IMR-90 (cell line): Measurements from ENCODE around the gene PHLDB1. TPM values are rescaled to one million over a fixed set of nuclear protein-coding genes. Genes with fewer than 3 reads are reported as not detected.

Experiments used
- ATAC-seq: fragments of 200-7000 bp; cut with Tn5 transposase; 2 replicates; pipeline ENCODE4 v1.9.1; 2020; ENCODE audit warnings: low read depth, mild to moderate bottlenecking, moderate library complexity
- BruUV-seq: library from RNA; stranded (reverse); fragments of 400-500 nt; replicated peaks from 2 replicates; lab custom pipeline; 2021; lab: Mats Ljungman, UMichigan
- CTCF ChIA-PET: fragments of 300-600 bp; formaldehyde crosslinking; extraction: SDS; loops from one replicate; lab custom pipeline; 2021; ENCODE audit warnings: antibody characterized with exemption; lab: Yijun Ruan, JAX
- POLR2A ChIA-PET: fragments of 300-600 bp; sonication (Branson Sonifier 250); formaldehyde crosslinking; loops from one replicate; lab custom pipeline; 2022; ENCODE audit warnings: antibody characterized with exemption; ENCODE audit not compliant: unreplicated experiment; lab: Charles Lee
- DNase-seq: peaks from one replicate; pipeline ENCODE4 v3.0.0; 2013
- H2AFZ ChIP-seq: replicated peaks from 2 replicates; pipeline ENCODE3; 2013; ENCODE audit warnings: low read length, mild to moderate bottlenecking; ENCODE audit not compliant: poor library complexity
- H2AK5ac ChIP-seq: 2 replicates; pipeline ENCODE4 v1.6.1; 2013; ENCODE audit warnings: low read depth, low read length, inconsistent platforms
- H2AK9ac ChIP-seq: replicated peaks from 2 replicates; pipeline ENCODE3; 2013; ENCODE audit warnings: mild to moderate bottlenecking, low read depth, low read length, moderate library complexity; ENCODE audit not compliant: poor library complexity
- H2BK120ac ChIP-seq: 2 replicates; pipeline ENCODE4 v1.6.1; 2013; ENCODE audit warnings: low read depth, low read length, inconsistent platforms
- H2BK15ac ChIP-seq: 3 replicates; pipeline ENCODE4 v1.6.1; 2013; ENCODE audit warnings: low read depth, low read length, inconsistent platforms
- H2BK20ac ChIP-seq: 2 replicates; pipeline ENCODE4 v1.6.1; 2013; ENCODE audit warnings: low read depth, mild to moderate bottlenecking, inconsistent platforms, low read length, moderate library complexity
- H2BK5ac ChIP-seq: 2 replicates; pipeline ENCODE4 v1.6.1; 2013; ENCODE audit warnings: mild to moderate bottlenecking, low read depth, low read length, inconsistent platforms; ENCODE audit not compliant: poor library complexity, severe bottlenecking
- H3K14ac ChIP-seq: replicated peaks from 2 replicates; pipeline ENCODE4 v1.6.1; 2013; ENCODE audit warnings: low read depth, low read length, inconsistent platforms
- H3K18ac ChIP-seq: 2 replicates; pipeline ENCODE4 v1.6.1; 2013; ENCODE audit warnings: low read depth, low read length, control low read depth
- H3K23ac ChIP-seq: 2 replicates; pipeline ENCODE4 v1.6.1; 2013; ENCODE audit warnings: low read depth, low read length, inconsistent platforms
- H3K27ac ChIP-seq: 2 replicates; pipeline ENCODE4 v1.5.1; 2013; ENCODE audit warnings: mild to moderate bottlenecking, control low read depth, low read length; ENCODE audit not compliant: insufficient read depth
- H3K27me3 ChIP-seq: 2 replicates; pipeline ENCODE4 v1.6.1; 2013; ENCODE audit warnings: low read length; ENCODE audit not compliant: control insufficient read depth, insufficient read depth
- H3K36me3 ChIP-seq: 2 replicates; pipeline ENCODE4 v1.6.1; 2013; ENCODE audit warnings: low read length, mixed read lengths; ENCODE audit not compliant: control insufficient read depth, insufficient read depth
- H3K4ac ChIP-seq: 2 replicates; pipeline ENCODE4 v1.6.1; 2013; ENCODE audit warnings: low read depth, low read length, inconsistent platforms
- H3K4me1 ChIP-seq: 2 replicates; pipeline ENCODE4 v1.6.1; 2013; ENCODE audit warnings: low read length, mixed read lengths; ENCODE audit not compliant: control insufficient read depth, insufficient read depth
- H3K4me2 ChIP-seq: 2 replicates; pipeline ENCODE4 v1.6.1; 2013; ENCODE audit warnings: low read depth, mild to moderate bottlenecking, control low read depth, low read length, moderate library complexity
- H3K4me3 ChIP-seq: 2 replicates; pipeline ENCODE4 v1.5.1; 2013; ENCODE audit warnings: low read depth, mild to moderate bottlenecking, control low read depth, low read length, moderate library complexity; ENCODE audit not compliant: insufficient read depth
- H3K56ac ChIP-seq: 2 replicates; pipeline ENCODE4 v1.6.1; 2013; ENCODE audit warnings: low read length, inconsistent platforms; ENCODE audit not compliant: insufficient read depth; ENCODE audit errors: extremely low read depth
- H3K79me1 ChIP-seq, 2 experiments: 2 replicates each; pipeline ENCODE4 v1.6.1; 2013; ENCODE audit warnings: low read length in 2 of 2, inconsistent platforms in 1 of 2, low read depth in 1 of 2
- H3K9ac ChIP-seq: 2 replicates; pipeline ENCODE4 v1.6.1; 2013; ENCODE audit warnings: low read depth, low read length, control low read depth
- H3K9me1 ChIP-seq: 2 replicates; pipeline ENCODE4 v1.6.1; 2013; ENCODE audit warnings: low read length, inconsistent platforms; ENCODE audit not compliant: insufficient read depth
- H3K9me3 ChIP-seq: 2 replicates; pipeline ENCODE4 v1.6.1; 2013; ENCODE audit warnings: low read length; ENCODE audit not compliant: control insufficient read depth, insufficient read depth
- H4K20me1 ChIP-seq: 2 replicates; pipeline ENCODE4 v1.6.1; 2013; ENCODE audit warnings: low read length, inconsistent platforms; ENCODE audit not compliant: insufficient read depth
- H4K5ac ChIP-seq: 2 replicates; pipeline ENCODE4 v1.6.1; 2013; ENCODE audit warnings: mild to moderate bottlenecking, low read depth, low read length, control low read depth
- H4K8ac ChIP-seq, 2 experiments: 2 replicates each; pipeline ENCODE4 v1.6.1; 2013; ENCODE audit warnings: low read depth in 2 of 2, low read length in 2 of 2, control low read depth in 1 of 2, inconsistent platforms in 1 of 2
- H4K91ac ChIP-seq: 2 replicates; pipeline ENCODE4 v1.6.1; 2013; ENCODE audit warnings: low read depth, low read length, inconsistent platforms; ENCODE audit not compliant: insufficient read depth
- CHD1 ChIP-seq: IDR thresholded peaks from 2 replicates; pipeline ENCODE4 v1.6.1; 2012; ENCODE audit warnings: low read depth, low read length, improper control_type of control experiment
- FOS ChIP-seq: fragments of 150-350 bp; IDR thresholded peaks from 2 replicates; pipeline ENCODE4 v1.6.1; 2016; ENCODE audit warnings: low read depth, low read length
- MXI1 ChIP-seq: IDR thresholded peaks from 2 replicates; pipeline ENCODE4 v1.6.1; 2012; ENCODE audit warnings: low read depth, mild to moderate bottlenecking, low read length, moderate library complexity, borderline replicate concordance
- NFE2L2 ChIP-seq: fragments of 150-350 bp; IDR thresholded peaks from 2 replicates; pipeline ENCODE4 v1.6.1; 2016; ENCODE audit warnings: low read depth, mild to moderate bottlenecking, low read length
- RCOR1 ChIP-seq: IDR thresholded peaks from 2 replicates; pipeline ENCODE4 v1.6.1; 2012; ENCODE audit warnings: mild to moderate bottlenecking, low read length, improper control_type of control experiment; ENCODE audit not compliant: insufficient replicate concordance
- RFX5 ChIP-seq: IDR thresholded peaks from 2 replicates; pipeline ENCODE4 v1.8.0; 2012; ENCODE audit warnings: low read depth, mild to moderate bottlenecking, low read length, moderate library complexity
- SMC3 ChIP-seq: fragments of 150-350 bp; IDR thresholded peaks from 2 replicates; pipeline ENCODE4 v1.6.1; 2016; ENCODE audit warnings: low read depth, mild to moderate bottlenecking, antibody characterized with exemption, low read length, moderate library complexity
- WGBS, 2 experiments: methylation state at CpG; one replicate each; pipeline versions ENCODE4 v1.1.5 to v1.1.7; 2013; ENCODE audit warnings: missing lambda C conversion rate in 2 of 2; ENCODE audit not compliant: insufficient read length in 1 of 2; ENCODE audit errors: extremely low coverage in 2 of 2; 5-methylcytosine and 5-hydroxymethylcytosine counted together
- dilution Hi-C: fragments of 300-500 bp; cut with HindIII; formaldehyde crosslinking; loops from one replicate; pipeline ENCODE4 v1.14.3; 2018; ENCODE audit warnings: low sequenced_read_pairs; ENCODE audit not compliant: unreplicated experiment
- in situ Hi-C: fragments of 300-500 bp; cut with MboI; formaldehyde crosslinking; loops from 3 replicates; pipeline ENCODE4 v1.14.3; 2019; ENCODE audit warnings: low sequenced_read_pairs, inconsistent platforms, mixed read lengths
- intact Hi-C: fragments of 100-400 bp; cut with micrococcal nuclease; formaldehyde crosslinking; loops from 2 replicates; pipeline ENCODE4 v1.10.0; 2022
- polyA plus RNA-seq, 3 experiments: library from polyadenylated mRNA; depleted of rRNA; stranded (reverse); fragments of >200 nt; gene quantifications; 2 replicates each; pipeline ENCODE4 v1.2.3, GENCODE V29; 2012; ENCODE audit warnings: low replicate concordance in 1 of 3
- total RNA-seq: library from RNA; depleted of rRNA; stranded (reverse); fragments of >200 nt; gene quantifications from 2 replicates; pipeline ENCODE4 v1.2.3, GENCODE V29; 2012
- TF ChIP-seq, protein P1 (sequence below): fragments of 150-350 bp; IDR thresholded peaks from 2 replicates; pipeline ENCODE4 v1.6.1; 2016; ENCODE audit warnings: low read depth, mild to moderate bottlenecking, low read length, moderate library complexity, borderline replicate concordance
- TF ChIP-seq, protein P2 (sequence below): fragments of 150-350 bp; IDR thresholded peaks from 2 replicates; pipeline ENCODE4 v1.6.1; 2017; ENCODE audit warnings: mild to moderate bottlenecking, antibody characterized with exemption, low read length, low read depth

The PHLDB1 gene
- total and polyA plus RNA-seq, 2 of the 4 experiments (the other 2 are of a cell fraction), result 40.0 to 90.4 TPM

DNA sequence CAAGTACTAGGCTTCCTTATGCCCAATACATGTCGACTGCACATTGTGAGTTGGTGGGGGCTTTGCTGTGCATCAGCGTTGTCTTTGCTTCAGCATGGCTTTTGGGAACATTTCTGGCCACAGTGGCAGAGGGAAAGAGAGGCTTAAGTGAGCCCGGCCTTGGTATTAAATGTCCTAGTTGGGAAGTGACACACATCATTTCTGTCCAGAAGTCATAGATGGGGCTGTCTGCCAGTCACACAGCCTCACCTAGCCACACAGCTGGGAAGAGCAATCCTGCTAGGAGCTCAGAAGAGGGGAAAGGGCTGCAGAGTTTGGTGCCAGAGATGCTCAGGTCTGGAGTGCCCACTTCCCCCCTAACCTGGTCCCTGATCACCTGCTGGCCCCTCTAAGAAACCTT, 44.4 kb downstream of the PHLDB1 start:
- H3K56ac ChIP-seq, result no peak overlapping the region
- H4K20me1 ChIP-seq, result peaks cover 19% of the 10 kb centered on the region
- no peak overlapping the region for H2BK120ac ChIP-seq
- ATAC-seq, result no peak
- no peak overlapping the region for H3K27ac ChIP-seq
- no peak overlapping the region for H4K5ac ChIP-seq
- no peaks in the 10 kb centered on the region for H3K4me1 ChIP-seq
- no peak overlapping the region for H2AK9ac ChIP-seq
- H3K79me1 ChIP-seq, result peaks cover 26 to 58% of the 10 kb centered on the region in 2 experiments
- no peak overlapping the region for H2BK20ac ChIP-seq
- H4K8ac ChIP-seq, result no peak overlapping the region
- H2AFZ ChIP-seq, result no peak overlapping the region
- intact Hi-C loops (no loop called here), in situ Hi-C loops (no loop called here), dilution Hi-C loops (no loop called here)
- ChIA-PET CTCF (no interaction called here), POLR2A (no interaction called here)
- no peak overlapping the region for H3K14ac ChIP-seq
- H3K9me3 ChIP-seq, result no peaks in the 10 kb centered on the region
- no peak overlapping the region for H4K91ac ChIP-seq
- H2BK15ac ChIP-seq, result no peak overlapping the region
- no peak overlapping the region for H3K4me2 ChIP-seq
- H3K23ac ChIP-seq, result no peak overlapping the region
- WGBS, 2 experiments, result no CpG with 5 or more reads among the region's 3 CpGs
- no TSS peak for BruUV-seq
- H3K9ac ChIP-seq, result no peak overlapping the region
- H3K4ac ChIP-seq, result no peak overlapping the region
- DNase-seq, result no peak
- no peaks in the 10 kb centered on the region for H3K27me3 ChIP-seq
- no peak overlapping the region for H2BK5ac ChIP-seq
- H2AK5ac ChIP-seq, result no peak overlapping the region
- H3K9me1 ChIP-seq, result no peaks in the 10 kb centered on the region
- H3K36me3 ChIP-seq, result peaks cover 76% of the 10 kb centered on the region
- H3K4me3 ChIP-seq, result no peak overlapping the region
- TF ChIP-seq, protein P1, sequence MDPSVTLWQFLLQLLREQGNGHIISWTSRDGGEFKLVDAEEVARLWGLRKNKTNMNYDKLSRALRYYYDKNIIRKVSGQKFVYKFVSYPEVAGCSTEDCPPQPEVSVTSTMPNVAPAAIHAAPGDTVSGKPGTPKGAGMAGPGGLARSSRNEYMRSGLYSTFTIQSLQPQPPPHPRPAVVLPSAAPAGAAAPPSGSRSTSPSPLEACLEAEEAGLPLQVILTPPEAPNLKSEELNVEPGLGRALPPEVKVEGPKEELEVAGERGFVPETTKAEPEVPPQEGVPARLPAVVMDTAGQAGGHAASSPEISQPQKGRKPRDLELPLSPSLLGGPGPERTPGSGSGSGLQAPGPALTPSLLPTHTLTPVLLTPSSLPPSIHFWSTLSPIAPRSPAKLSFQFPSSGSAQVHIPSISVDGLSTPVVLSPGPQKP, result no peak
- no peak for TF ChIP-seq RFX5
- no peak for TF ChIP-seq FOS
- TF ChIP-seq RCOR1, result no peak
- TF ChIP-seq, protein P2, sequence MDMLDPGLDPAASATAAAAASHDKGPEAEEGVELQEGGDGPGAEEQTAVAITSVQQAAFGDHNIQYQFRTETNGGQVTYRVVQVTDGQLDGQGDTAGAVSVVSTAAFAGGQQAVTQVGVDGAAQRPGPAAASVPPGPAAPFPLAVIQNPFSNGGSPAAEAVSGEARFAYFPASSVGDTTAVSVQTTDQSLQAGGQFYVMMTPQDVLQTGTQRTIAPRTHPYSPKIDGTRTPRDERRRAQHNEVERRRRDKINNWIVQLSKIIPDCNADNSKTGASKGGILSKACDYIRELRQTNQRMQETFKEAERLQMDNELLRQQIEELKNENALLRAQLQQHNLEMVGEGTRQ, result no peak
- TF ChIP-seq CHD1, result no peak
- TF ChIP-seq NFE2L2, result no peak
- no peak for TF ChIP-seq MXI1
- TF ChIP-seq SMC3, result no peak
- no peak overlapping the region for H3K18ac ChIP-seq
